ENCODE measurements around the gene PCDHGA10.

DNA sequence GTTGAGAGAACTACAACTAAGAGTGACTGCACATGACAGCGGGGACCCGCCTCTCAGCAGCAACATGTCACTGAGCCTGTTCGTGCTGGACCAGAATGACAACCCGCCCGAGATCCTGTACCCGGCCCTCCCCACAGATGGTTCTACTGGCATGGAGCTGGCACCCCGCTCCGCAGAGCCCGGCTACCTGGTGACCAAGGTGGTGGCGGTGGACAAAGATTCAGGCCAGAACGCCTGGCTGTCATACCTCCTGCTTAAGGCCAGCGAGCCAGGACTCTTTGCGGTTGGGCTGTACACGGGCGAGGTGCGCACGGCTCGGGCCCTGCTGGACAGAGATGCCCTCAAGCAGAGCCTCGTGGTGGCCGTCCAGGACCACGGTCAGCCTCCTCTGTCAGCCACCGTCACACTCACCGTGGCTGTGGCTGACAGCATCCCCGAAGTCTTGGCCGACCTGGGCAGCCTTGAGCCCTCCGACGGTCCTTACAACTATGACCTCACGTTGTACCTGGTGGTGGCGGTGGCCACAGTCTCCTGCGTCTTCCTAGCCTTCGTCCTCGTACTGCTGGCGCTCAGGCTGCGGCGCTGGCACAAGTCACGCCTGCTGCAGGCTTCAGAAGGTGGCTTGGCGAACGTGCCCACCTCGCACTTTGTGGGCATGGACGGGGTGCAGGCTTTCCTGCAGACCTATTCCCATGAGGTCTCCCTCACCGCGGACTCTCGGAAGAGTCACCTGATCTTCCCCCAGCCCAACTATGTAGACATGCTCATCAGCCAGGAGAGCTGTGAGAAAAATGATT, 28.1 kb upstream of the PCDHGA10 start:
- TF ChIP-seq, protein P1, sequence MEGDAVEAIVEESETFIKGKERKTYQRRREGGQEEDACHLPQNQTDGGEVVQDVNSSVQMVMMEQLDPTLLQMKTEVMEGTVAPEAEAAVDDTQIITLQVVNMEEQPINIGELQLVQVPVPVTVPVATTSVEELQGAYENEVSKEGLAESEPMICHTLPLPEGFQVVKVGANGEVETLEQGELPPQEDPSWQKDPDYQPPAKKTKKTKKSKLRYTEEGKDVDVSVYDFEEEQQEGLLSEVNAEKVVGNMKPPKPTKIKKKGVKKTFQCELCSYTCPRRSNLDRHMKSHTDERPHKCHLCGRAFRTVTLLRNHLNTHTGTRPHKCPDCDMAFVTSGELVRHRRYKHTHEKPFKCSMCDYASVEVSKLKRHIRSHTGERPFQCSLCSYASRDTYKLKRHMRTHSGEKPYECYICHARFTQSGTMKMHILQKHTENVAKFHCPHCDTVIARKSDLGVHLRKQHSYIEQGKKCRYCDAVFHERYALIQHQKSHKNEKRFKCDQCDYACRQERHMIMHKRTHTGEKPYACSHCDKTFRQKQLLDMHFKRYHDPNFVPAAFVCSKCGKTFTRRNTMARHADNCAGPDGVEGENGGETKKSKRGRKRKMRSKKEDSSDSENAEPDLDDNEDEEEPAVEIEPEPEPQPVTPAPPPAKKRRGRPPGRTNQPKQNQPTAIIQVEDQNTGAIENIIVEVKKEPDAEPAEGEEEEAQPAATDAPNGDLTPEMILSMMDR (IDR thresholded peaks at IDR 0.05) = no peak
- no peak for TF ChIP-seq POLR2AphosphoS5 (IDR thresholded peaks at IDR 0.05)

Data from upper lobe of left lung (tissue), 4 donors.